Measurements from ENCODE around the gene RABGEF1. TPM values are rescaled to one million over a fixed set of nuclear protein-coding genes. Genes with fewer than 3 reads are reported as not detected.
"Not testable (repeated sequence)": the region's sequence is repeated elsewhere in the genome, so short reads cannot be mapped to it uniquely, and the experiment has no call there.

RABGEF1 gene
- total and polyA plus RNA-seq, 2 experiments from 2014 or later = 14.7 to 17.5 TPM

- TF ChIP-seq ZNF462 (CRISPR knock-in tag; IDR thresholded peaks at IDR 0.05) (no peak), EZH2phosphoT487 (IDR thresholded peaks at IDR 0.05; ENCODE audit: unreplicated experiment) (no peak), ZNF114 (CRISPR knock-in tag; IDR thresholded peaks at IDR 0.05) (no peak), STAT1 (IDR thresholded peaks at IDR 0.05; ENCODE audit: unreplicated experiment) (no peak), ZNF331 (CRISPR knock-in tag; IDR thresholded peaks at IDR 0.05; ENCODE audit: low read depth) (no peak), CREB1 (CRISPR knock-in tag; IDR thresholded peaks at IDR 0.05; ENCODE audit: low read depth) (no peak)
- no peak overlapping the region for H3K4me2 ChIP-seq
- H3F3A ChIP-seq (replicated peaks; ENCODE audit: low read depth) = no peaks in the 10 kb centered on the region
- no peaks in the 10 kb centered on the region for H3K27me3 ChIP-seq (ENCODE audit: insufficient read depth)
- Mint-ChIP-seq H3K27me3 (ENCODE audit: insufficient read depth, low read depth, poor library complexity) (no peaks in the 10 kb centered on the region), H3K36me3 (ENCODE audit: low read depth) (no peaks in the 10 kb centered on the region), H3K9me3 (no peaks in the 10 kb centered on the region), H3K27ac (no peak overlapping the region), H3K4me3 (no peak overlapping the region), H3K4me1 (no peaks in the 10 kb centered on the region)
- no peaks in the 10 kb centered on the region for H3K36me3 ChIP-seq (ENCODE audit: insufficient read depth)
- H3K27ac ChIP-seq (ENCODE audit: low read depth) = no peak overlapping the region
- ATAC-seq (no peak), DNase-seq (ENCODE audit: low spot score) (no peak)
- H2AFZ ChIP-seq = no peak overlapping the region
- H3K79me2 ChIP-seq (replicated peaks; ENCODE audit: insufficient read depth) = peaks cover 60% of the 10 kb centered on the region
- H3K4me3 ChIP-seq = no peak overlapping the region
- peaks cover 22% of the 10 kb centered on the region for H4K20me1 ChIP-seq (replicated peaks; ENCODE audit: insufficient read depth)
- no peaks in the 10 kb centered on the region for H3K9me2 ChIP-seq (ENCODE audit: insufficient read depth)
- no peaks in the 10 kb centered on the region for H3K4me1 ChIP-seq (ENCODE audit: insufficient read depth)
Observed at GRCh38 chr7:66754541-66754940, 14.0 kb downstream of the RABGEF1 start.

GRCh38 chr7:66755059-66755458, 14.5 kb downstream of the RABGEF1 start:
- not testable (repeated sequence) for ATAC-seq; H3K9me3 Mint-ChIP-seq; H3K27me3 Mint-ChIP-seq (ENCODE audit: insufficient read depth, low read depth, poor library complexity); H3K27ac Mint-ChIP-seq; H3K9me2 ChIP-seq (ENCODE audit: insufficient read depth); H3K4me3 Mint-ChIP-seq; H2AFZ ChIP-seq; H3K27me3 ChIP-seq (ENCODE audit: insufficient read depth); H3K36me3 Mint-ChIP-seq (ENCODE audit: low read depth); DNase-seq (ENCODE audit: low spot score); H3K4me1 ChIP-seq (ENCODE audit: insufficient read depth); H3K36me3 ChIP-seq (ENCODE audit: insufficient read depth); H3K4me2 ChIP-seq; H3F3A ChIP-seq (replicated peaks; ENCODE audit: low read depth); H3K4me1 Mint-ChIP-seq; H3K4me3 ChIP-seq
- Histone ChIP-seq H3K27ac (ENCODE audit: low read depth) (0 out of 2 replicates have a peak overlapping the region, but pooled peaks have one; percentile 26), H4K20me1 (replicated peaks; ENCODE audit: insufficient read depth) (peaks cover 22% of the 10 kb centered on the region), H3K79me2 (replicated peaks; ENCODE audit: insufficient read depth) (peaks cover 60% of the 10 kb centered on the region)

GRCh38 chr7:66756227-66756626, 15.7 kb downstream of the RABGEF1 start:
- H3K36me3 Mint-ChIP-seq (ENCODE audit: low read depth); H2AFZ ChIP-seq; H3F3A ChIP-seq (replicated peaks; ENCODE audit: low read depth); H3K4me2 ChIP-seq; H3K36me3 ChIP-seq (ENCODE audit: insufficient read depth); H3K4me1 Mint-ChIP-seq; H3K4me3 ChIP-seq; H3K27me3 ChIP-seq (ENCODE audit: insufficient read depth); H3K9me2 ChIP-seq (ENCODE audit: insufficient read depth); DNase-seq (ENCODE audit: low spot score); ATAC-seq; H3K27ac ChIP-seq (ENCODE audit: low read depth); H3K27me3 Mint-ChIP-seq (ENCODE audit: insufficient read depth, low read depth, poor library complexity); H3K4me3 Mint-ChIP-seq; H3K9me3 Mint-ChIP-seq; H3K27ac Mint-ChIP-seq; H3K4me1 ChIP-seq (ENCODE audit: insufficient read depth): not testable (repeated sequence)
- Histone ChIP-seq H4K20me1 (replicated peaks; ENCODE audit: insufficient read depth) (peaks cover 17% of the 10 kb centered on the region), H3K79me2 (replicated peaks; ENCODE audit: insufficient read depth) (peaks cover 52% of the 10 kb centered on the region)
